Retinal pigment epithelial cell (primary cell): ENCODE measurements around the gene LHX1.

Experiments used
- DNase-seq: peaks from one replicate; pipeline ENCODE4 v3.0.0-alpha.2; 2010; ENCODE audit warnings: low read depth
- H3K4me3 ChIP-seq: 2 replicates; pipeline ENCODE4 v1.5.1; 2011; ENCODE audit warnings: mild to moderate bottlenecking, low read length, control low read depth, moderate library complexity
- TF ChIP-seq, protein P1 (sequence below): conservative IDR thresholded peaks from 2 replicates; pipeline ENCODE4 v1.5.1; 2011; ENCODE audit warnings: low read depth, low read length, control low read depth, inconsistent platforms

LHX1 gene

DNA sequence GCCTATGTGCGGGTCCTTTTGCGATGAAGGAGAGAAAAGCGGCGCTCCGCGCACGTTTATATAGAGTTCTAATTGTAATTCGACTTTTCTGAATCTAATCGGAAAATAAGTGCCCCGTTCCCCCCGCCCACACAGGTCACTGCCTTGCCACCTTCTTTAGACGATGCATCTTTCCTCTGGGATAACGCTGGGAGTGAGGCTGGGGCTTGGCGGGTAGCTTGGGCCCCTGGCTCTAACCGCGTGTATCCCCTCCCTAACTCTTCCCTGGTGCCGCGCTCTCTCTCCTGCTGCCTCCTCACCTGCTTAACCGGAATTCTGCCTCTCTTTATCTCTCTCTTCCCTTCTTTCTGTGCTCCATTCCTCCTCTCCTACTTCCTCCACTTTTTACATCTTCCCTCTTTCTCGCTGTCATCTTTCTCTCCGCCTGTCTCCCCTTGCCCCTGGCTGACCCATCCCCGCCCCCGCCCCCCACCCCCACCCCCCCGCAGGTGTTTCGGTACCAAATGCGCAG, 2.6 kb downstream of the LHX1 start:
- TF ChIP-seq, protein P1, sequence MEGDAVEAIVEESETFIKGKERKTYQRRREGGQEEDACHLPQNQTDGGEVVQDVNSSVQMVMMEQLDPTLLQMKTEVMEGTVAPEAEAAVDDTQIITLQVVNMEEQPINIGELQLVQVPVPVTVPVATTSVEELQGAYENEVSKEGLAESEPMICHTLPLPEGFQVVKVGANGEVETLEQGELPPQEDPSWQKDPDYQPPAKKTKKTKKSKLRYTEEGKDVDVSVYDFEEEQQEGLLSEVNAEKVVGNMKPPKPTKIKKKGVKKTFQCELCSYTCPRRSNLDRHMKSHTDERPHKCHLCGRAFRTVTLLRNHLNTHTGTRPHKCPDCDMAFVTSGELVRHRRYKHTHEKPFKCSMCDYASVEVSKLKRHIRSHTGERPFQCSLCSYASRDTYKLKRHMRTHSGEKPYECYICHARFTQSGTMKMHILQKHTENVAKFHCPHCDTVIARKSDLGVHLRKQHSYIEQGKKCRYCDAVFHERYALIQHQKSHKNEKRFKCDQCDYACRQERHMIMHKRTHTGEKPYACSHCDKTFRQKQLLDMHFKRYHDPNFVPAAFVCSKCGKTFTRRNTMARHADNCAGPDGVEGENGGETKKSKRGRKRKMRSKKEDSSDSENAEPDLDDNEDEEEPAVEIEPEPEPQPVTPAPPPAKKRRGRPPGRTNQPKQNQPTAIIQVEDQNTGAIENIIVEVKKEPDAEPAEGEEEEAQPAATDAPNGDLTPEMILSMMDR: no peak
- H3K4me3 ChIP-seq: peak overlapping the region; percentile 42
- DNase-seq: no peak

GRCh38 chr17:36940313-36941264, 3.3 kb downstream of the LHX1 start:
- TF ChIP-seq, protein P1: no peak
- no peak overlapping the region for H3K4me3 ChIP-seq
- no peak for DNase-seq

GRCh38 chr17:36941265-36942010, 4.2 kb downstream of the LHX1 start:
- TF ChIP-seq, protein P1: no peak
- no peak overlapping the region for H3K4me3 ChIP-seq
- no peak for DNase-seq

GRCh38 chr17:36942019-36942599, 4.8 kb downstream of the LHX1 start:
- no peak overlapping the region for H3K4me3 ChIP-seq
- TF ChIP-seq, protein P1: no peak
- DNase-seq: no peak

DNA sequence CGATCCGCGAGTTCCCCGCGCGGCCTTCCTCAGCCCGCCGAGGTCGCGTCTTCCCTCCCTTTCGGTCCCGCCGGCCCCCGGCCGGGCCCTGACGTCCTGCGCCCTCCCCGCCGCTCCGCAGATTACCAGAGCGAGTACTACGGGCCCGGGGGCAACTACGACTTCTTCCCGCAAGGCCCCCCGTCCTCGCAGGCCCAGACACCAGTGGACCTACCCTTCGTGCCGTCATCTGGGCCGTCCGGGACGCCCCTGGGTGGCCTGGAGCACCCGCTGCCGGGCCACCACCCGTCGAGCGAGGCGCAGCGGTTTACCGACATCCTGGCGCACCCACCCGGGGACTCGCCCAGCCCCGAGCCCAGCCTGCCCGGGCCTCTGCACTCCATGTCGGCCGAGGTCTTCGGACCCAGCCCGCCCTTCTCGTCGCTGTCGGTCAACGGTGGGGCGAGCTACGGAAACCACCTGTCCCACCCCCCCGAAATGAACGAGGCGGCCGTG, 5.4 kb downstream of the LHX1 start:
- TF ChIP-seq, protein P1: no peak
- H3K4me3 ChIP-seq: no peak overlapping the region
- no peak for DNase-seq

DNA sequence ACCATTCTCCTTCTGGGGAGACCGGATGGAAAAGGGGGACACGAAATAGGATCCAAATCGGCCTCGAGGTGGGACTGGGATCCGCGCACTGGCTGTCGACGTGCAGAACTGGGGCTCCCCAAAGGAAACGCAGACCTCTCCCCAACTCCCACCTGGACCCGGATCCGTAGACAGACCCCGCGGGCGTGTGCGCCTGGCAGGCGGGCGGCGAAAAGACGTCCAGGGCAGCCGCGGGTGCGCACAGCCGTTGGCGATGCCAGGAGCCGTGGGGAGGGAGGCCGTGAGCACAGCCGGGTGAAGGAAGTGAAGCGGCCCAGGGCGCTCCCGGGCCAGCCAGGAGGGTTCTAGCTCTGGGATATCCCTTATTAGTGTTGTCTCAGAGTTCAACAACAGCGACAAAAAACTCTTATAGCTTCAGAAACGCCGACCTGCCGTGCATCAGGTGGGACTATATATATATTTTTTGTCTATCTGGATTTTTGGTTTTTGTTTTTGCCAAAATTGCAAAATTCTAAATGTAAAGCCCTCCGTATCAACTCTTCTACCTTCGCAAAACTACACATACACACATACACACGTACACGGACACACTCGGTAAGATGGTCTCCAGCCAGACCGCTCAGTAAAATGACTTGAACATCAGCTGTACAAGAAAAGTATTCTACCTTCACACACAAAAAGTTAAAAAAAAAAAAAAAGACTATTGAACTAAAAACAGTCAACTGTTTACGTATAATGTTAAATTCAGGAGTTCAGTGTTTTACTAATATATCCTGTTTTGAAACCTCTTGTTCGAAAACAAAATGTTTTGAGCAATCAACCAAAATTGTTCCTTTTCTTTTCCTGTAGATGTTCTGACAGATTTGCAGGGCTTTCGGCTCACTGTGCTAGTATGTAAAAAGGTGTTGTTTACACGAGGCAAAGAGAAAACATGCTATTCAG, 6.2 kb downstream of the LHX1 start:
- DNase-seq: no peak
- TF ChIP-seq, protein P1: no peak
- H3K4me3 ChIP-seq: no peak overlapping the region
